AG10803 (cell line): ENCODE measurements around the gene CLCN2.
A peak's percentile ranks its signal among the peaks of the same experiment; 100 is the strongest.

Experiments used
- DNase-seq: peaks from one replicate; pipeline ENCODE4 v3.0.0; 2010; ENCODE audit warnings: low read depth
- H3K4me3 ChIP-seq: 2 replicates; pipeline ENCODE4 v1.5.1; 2011; ENCODE audit warnings: mild to moderate bottlenecking, low read length, control low read depth
- TF ChIP-seq, protein P1 (sequence below): conservative IDR thresholded peaks from 2 replicates; pipeline ENCODE4 v1.5.1; 2011; ENCODE audit warnings: mild to moderate bottlenecking, low read length, control low read depth, inconsistent platforms

Gene CLCN2

DNA sequence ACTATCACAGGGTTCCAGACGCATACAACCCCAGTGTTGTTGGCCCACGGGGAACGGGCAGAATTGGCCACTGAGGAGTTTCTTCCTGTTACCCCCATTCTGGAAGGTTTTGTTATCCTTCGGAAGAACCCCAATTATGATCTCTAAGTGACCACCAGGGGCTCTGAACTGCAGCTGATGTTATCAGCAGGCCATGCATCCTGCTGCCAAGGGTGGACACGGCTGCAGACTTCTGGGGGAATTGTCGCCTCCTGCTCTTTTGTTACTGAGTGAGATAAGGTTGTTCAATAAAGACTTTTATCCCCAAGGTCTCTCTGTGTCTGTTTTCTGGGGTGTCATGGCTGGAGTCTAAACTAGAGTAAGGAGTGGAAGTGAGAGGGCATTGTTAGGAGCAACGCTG, 52.7 kb downstream of the CLCN2 start:
- no peak for DNase-seq
- TF ChIP-seq, protein P1, sequence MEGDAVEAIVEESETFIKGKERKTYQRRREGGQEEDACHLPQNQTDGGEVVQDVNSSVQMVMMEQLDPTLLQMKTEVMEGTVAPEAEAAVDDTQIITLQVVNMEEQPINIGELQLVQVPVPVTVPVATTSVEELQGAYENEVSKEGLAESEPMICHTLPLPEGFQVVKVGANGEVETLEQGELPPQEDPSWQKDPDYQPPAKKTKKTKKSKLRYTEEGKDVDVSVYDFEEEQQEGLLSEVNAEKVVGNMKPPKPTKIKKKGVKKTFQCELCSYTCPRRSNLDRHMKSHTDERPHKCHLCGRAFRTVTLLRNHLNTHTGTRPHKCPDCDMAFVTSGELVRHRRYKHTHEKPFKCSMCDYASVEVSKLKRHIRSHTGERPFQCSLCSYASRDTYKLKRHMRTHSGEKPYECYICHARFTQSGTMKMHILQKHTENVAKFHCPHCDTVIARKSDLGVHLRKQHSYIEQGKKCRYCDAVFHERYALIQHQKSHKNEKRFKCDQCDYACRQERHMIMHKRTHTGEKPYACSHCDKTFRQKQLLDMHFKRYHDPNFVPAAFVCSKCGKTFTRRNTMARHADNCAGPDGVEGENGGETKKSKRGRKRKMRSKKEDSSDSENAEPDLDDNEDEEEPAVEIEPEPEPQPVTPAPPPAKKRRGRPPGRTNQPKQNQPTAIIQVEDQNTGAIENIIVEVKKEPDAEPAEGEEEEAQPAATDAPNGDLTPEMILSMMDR: no peak

DNA sequence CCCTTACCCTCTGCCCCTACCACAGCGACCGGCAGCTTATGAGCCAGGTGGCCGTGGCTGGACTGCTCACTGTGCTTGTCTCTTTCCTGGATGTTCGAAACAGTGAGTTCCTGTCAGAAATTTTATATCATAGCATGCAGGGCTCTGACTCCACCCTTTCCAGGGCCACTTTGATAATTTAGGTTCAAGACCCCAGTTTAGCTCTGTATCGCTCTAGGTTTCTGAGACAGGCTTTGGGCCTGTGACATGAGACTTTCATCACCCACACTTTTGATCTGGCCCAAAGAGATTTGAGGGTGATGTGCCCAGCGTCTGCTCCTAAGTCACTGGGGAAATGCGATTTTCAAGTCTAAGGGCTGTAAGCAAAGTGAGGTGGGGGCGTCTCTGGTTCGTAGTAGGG, 53.5 kb downstream of the CLCN2 start:
- TF ChIP-seq, protein P1: no peak
- no peak for DNase-seq
- no peak overlapping the region for H3K4me3 ChIP-seq

More for the DNA sequence above, 52.7 kb downstream of the CLCN2 start:
- H3K4me3 ChIP-seq: no peak overlapping the region

DNA sequence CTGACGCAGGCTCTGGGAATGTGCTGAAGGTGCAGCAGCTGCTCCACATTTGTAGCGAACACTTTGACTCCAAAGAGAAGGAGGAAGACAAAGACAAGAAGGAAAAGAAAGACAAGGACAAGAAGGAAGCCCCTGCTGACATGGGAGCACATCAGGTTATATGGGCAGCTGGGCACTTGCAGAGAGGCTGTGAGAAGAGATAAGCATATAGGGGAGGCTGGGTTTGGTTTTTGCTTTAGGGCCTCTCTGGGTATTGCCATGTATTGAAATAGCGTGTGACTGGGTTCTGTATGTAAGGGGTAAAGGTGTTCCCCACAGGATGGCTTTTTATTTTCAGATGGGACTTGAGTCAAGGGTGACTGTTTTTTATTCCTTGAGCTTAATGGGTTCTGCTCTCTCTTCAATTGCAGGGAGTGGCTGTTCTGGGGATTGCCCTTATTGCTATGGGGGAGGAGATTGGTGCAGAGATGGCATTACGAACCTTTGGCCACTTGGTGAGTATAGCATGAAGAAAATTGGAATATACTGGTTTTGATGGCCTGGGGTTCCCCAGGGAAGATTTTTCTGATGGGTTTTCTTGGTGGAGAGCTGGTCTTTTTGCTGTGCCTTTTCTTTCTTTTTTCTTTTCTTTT, 54.9 kb downstream of the CLCN2 start:
- no peak for DNase-seq
- TF ChIP-seq, protein P1: no peak
- no peak overlapping the region for H3K4me3 ChIP-seq

DNA sequence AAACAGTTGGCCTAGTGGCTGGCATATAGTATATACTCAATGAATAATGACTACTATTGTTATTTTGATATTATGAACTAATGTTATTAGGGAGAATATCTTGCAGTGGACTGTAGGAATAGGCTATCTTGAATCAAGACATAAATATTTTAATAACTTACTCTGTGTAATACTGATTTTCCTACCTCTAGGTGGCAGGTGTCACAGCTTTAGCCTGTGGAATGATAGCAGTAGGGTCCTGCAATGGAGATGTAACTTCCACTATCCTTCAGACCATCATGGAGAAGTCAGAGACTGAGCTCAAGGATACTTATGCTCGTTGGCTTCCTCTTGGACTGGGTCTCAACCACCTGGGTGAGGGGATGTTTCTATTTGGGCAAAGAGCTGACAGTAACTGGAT, 55.8 kb downstream of the CLCN2 start:
- no peak overlapping the region for H3K4me3 ChIP-seq
- TF ChIP-seq, protein P1: peak; percentile 40
- peak; percentile 24 for DNase-seq

DNA sequence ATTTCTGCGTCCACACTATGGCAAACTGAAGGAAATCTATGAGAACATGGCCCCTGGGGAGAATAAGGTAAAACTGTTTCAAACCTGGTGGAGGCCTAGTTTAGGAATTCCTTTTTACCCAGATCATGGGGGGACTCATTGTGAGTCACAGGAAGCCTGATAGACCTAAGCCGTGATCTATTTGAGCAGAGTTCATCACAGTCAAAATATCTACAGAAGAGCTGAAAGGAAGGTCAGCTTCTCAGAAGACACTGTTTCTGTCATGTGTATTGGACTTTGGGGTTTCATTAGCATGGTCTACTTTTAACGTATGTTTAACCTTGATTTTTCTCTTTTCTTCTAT, 61.1 kb downstream of the CLCN2 start:
- TF ChIP-seq, protein P1: no peak
- peak overlapping the region; percentile 96 for H3K4me3 ChIP-seq
- DNase-seq: peak; percentile 32

DNA sequence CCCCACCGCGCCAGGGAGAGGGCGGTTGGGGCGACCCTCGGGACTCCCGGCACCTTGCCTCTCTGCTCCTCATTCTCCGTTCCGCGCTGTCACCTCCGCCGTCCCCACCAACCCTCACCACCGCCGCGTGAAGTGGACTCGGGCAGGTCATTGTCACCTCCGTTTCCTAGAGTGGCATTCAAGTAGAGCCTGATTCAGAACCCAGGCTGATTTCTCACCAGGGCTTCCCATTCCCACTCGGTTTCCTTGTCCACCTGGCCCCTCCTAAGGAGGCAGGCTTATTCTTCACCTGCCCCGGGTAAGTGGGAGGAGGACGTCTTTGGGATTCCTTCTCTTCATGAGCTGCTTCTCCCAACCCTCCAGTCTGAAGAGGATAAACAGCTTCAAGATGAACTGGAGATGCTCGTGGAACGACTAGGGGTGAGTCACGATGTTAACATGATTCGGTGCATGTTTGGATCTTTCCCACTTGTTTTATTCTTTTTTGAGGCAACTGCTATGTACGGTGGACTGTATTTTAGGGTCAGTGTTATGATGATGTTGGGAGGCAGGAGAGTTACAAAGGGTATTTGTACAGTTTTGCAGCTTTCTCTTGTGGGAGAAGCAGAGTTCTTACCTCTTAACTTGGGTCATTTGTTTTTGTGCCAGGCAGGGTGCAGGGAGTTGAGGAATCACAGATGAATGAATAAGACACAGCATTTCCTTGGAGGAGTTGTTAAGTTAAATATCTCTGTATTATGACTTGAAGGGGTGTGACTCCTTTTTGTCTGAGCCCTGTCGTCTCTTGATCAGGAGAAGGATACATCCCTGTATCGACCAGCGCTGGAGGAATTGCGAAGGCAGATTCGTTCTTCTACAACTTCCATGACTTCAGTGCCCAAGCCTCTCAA, 61.7 kb downstream of the CLCN2 start:
- TF ChIP-seq, protein P1: no peak
- H3K4me3 ChIP-seq: peak overlapping the region; percentile 96
- peak; percentile 53 for DNase-seq
